AG04450 (cell line): ENCODE measurements around the gene FAM32A. TPM values are rescaled to one million over a fixed set of nuclear protein-coding genes. Genes with fewer than 3 reads are reported as not detected.

Experiments used
- CTCF ChIA-PET: fragments of 300-600, 350-600 bp; formaldehyde crosslinking; extraction: SDS; loops from one replicate; lab custom pipeline; 2022; ENCODE audit warnings: antibody characterized with exemption, inconsistent platforms; lab: Charles Lee
- POLR2A ChIA-PET: fragments of 350-600 bp; formaldehyde crosslinking; extraction: SDS; loops from one replicate; lab custom pipeline; 2021; ENCODE audit warnings: antibody characterized with exemption, inconsistent platforms; lab: Yijun Ruan, JAX
- DNase-seq: peaks from one replicate; pipeline ENCODE4 v3.0.0-alpha.2; 2011; ENCODE audit warnings: low read depth, low spot score
- H3K27ac ChIP-seq: one replicate; pipeline ENCODE4 v1.5.1; 2012; ENCODE audit warnings: low read depth, low read length, control low read depth
- H3K27me3 ChIP-seq: one replicate; pipeline ENCODE4 v1.6.0; 2012; ENCODE audit warnings: low read length; ENCODE audit not compliant: control insufficient read depth, insufficient read depth
- H3K4me3 ChIP-seq: 2 replicates; pipeline ENCODE4 v1.5.1; 2011; ENCODE audit warnings: mild to moderate bottlenecking, low read depth, low read length, control low read depth
- H3K9me3 ChIP-seq: 2 replicates; pipeline ENCODE4 v1.5.1; 2012; ENCODE audit warnings: low read length; ENCODE audit not compliant: control insufficient read depth, insufficient read depth
- CTCF ChIP-seq: IDR thresholded peaks from 2 replicates; pipeline ENCODE4 v1.5.1; 2011; ENCODE audit warnings: low read depth, low read length, control low read depth, inconsistent platforms
- polyA plus RNA-seq: library from polyadenylated mRNA; depleted of rRNA; stranded (reverse); fragments of >200 nt; gene quantifications from 2 replicates; pipeline ENCODE4 v1.2.3, GENCODE V29; 2011

The FAM32A gene
- polyA plus RNA-seq, 1 experiment, result 177 TPM

GRCh38 chr19:16156904-16157303, 28.3 kb upstream of the FAM32A start:
- no peak for DNase-seq
- CTCF ChIA-PET, result no interaction called here
- POLR2A ChIA-PET, result no interaction called here

GRCh38 chr19:16157601-16158000, 27.6 kb upstream of the FAM32A start:
- Histone ChIP-seq H3K27ac (no peak overlapping the region), H3K4me3 (no peak overlapping the region), H3K9me3 (peaks cover 10% of the 10 kb centered on the region), H3K27me3 (peaks cover 3% of the 10 kb centered on the region)
- CTCF ChIA-PET, result no interaction called here
- POLR2A ChIA-PET, result no interaction called here
- no peak for TF ChIP-seq CTCF
- DNase-seq, result no peak

More at GRCh38 chr19:16156904-16157303, 28.3 kb upstream of the FAM32A start:
- Histone ChIP-seq H3K4me3 (no peak overlapping the region), H3K27ac (no peak overlapping the region), H3K27me3 (peaks cover 3% of the 10 kb centered on the region), H3K9me3 (peaks cover 10% of the 10 kb centered on the region)
- TF ChIP-seq CTCF, result no peak

- TF ChIP-seq CTCF, result no peak
- POLR2A ChIA-PET, result no interaction called here
- Histone ChIP-seq H3K4me3 (no peak overlapping the region), H3K27me3 (peaks cover 3% of the 10 kb centered on the region), H3K9me3 (no peaks in the 10 kb centered on the region), H3K27ac (no peak overlapping the region)
- no peak for DNase-seq
- CTCF ChIA-PET, result no interaction called here
These were observed 25.6 kb upstream of the FAM32A start for GRCh38 chr19:16159655-16160054.

- Histone ChIP-seq H3K9me3 (no peaks in the 10 kb centered on the region), H3K27me3 (no peaks in the 10 kb centered on the region), H3K4me3 (no peak overlapping the region), H3K27ac (no peak overlapping the region)
- ChIA-PET POLR2A (no interaction called here), CTCF (interaction anchor here (0.7 kb wide), 1 partner anchor 97 kb away, joined by 6 read pairs; no protein-coding TSS in a partner anchor)
- no peak for DNase-seq
- no peak for TF ChIP-seq CTCF
These were observed 24.7 kb upstream of the FAM32A start for GRCh38 chr19:16160445-16160942.

GRCh38 chr19:16160943-16161560, 24.2 kb upstream of the FAM32A start:
- H3K9me3 ChIP-seq, result no peaks in the 10 kb centered on the region
- POLR2A ChIA-PET, result interaction anchor here (1.5 kb wide), 1 partner anchor 85 kb away, joined by 3 read pairs; the partner anchor contains the start of gene TPM4
- peak overlapping the region; percentile 73 for H3K27ac ChIP-seq
- H3K4me3 ChIP-seq, result no peak overlapping the region
- peak; percentile 27 for DNase-seq
- no peaks in the 10 kb centered on the region for H3K27me3 ChIP-seq
- CTCF ChIA-PET, result interaction anchor here (1.1 kb wide), 1 partner anchor 119 kb away, joined by 3 read pairs; no protein-coding TSS in a partner anchor
- TF ChIP-seq CTCF, result no peak
